ENCODE measurements around the gene GPSM3. TPM values are rescaled to one million over a fixed set of nuclear protein-coding genes. Genes with fewer than 3 reads are reported as not detected.

The GPSM3 gene
- total RNA-seq, 1 experiment from 2014 or later = 11.8 TPM

- no peak for TF ChIP-seq CTCF (conservative IDR thresholded peaks at IDR 0.05)
- peaks cover 36 to 46% of the 10 kb centered on the region in 2 experiments for H3K4me1 Mint-ChIP-seq
- no peak overlapping the region for H4K91ac ChIP-seq (ENCODE audit: insufficient read length, low read depth, low read length)
- H3K79me1 ChIP-seq (ENCODE audit: insufficient read depth, low read depth, low read length, poor library complexity, severe bottlenecking) = no peaks in the 10 kb centered on the region
- peaks cover 18% of the 10 kb centered on the region; the same call in 1 of the 2 replicates for H3K79me2 ChIP-seq (ENCODE audit: insufficient read depth, low read length)
- no peak overlapping the region for H4K8ac ChIP-seq (replicated peaks; ENCODE audit: insufficient read length, low read depth, low read length)
- no peak overlapping the region for H2BK5ac ChIP-seq (ENCODE audit: insufficient read length, low read length)
- no peak overlapping the region for H3K4ac ChIP-seq (ENCODE audit: low read depth, low read length)
- H3K9me3 ChIP-seq (ENCODE audit: control insufficient read depth, low read depth, low read length) = no peaks in the 10 kb centered on the region
- H2BK12ac ChIP-seq (ENCODE audit: insufficient read length, low read depth, low read length) = no peak overlapping the region
- no peaks in the 10 kb centered on the region for H3K27me3 ChIP-seq (ENCODE audit: insufficient read depth, low read length)
- H3T11ph ChIP-seq (ENCODE audit: low read length) = no peak overlapping the region
- H3K4me1 ChIP-seq (ENCODE audit: insufficient read depth, low read length) = peaks cover 7% of the 10 kb centered on the region
- H3K36me3 Mint-ChIP-seq (ENCODE audit: insufficient read depth in 1 of 3, low read depth in 3 of 3) = peaks cover 25 to 34% (median 34%) of the 10 kb centered on the region in 3 experiments; a peak in 6 of 7 replicates
- H4K20me1 ChIP-seq (ENCODE audit: control insufficient read depth, insufficient read depth, insufficient read length) = no peaks in the 10 kb centered on the region
- no peak overlapping the region; a peak in 1 of 7 replicates for H3K27ac Mint-ChIP-seq
- H3K9me3 Mint-ChIP-seq = no peaks in the 10 kb centered on the region; a peak in 1 of 5 replicates
- H3K18ac ChIP-seq (ENCODE audit: insufficient read length, low read depth, low read length) = no peak overlapping the region
- H3K56ac ChIP-seq (ENCODE audit: insufficient read length, low read depth, low read length) = no peak overlapping the region
- no peaks in the 10 kb centered on the region for H3K27me3 Mint-ChIP-seq (ENCODE audit: low read depth)
- no peak overlapping the region for H3K14ac ChIP-seq (ENCODE audit: insufficient read depth, low read length)
- H3K4me2 ChIP-seq (ENCODE audit: insufficient read depth, insufficient read length, low read length) = peak overlapping the region; percentile 83
- DNase-seq = no peak
- H3K23me2 ChIP-seq (ENCODE audit: insufficient read length, low read depth, low read length, poor library complexity, severe bottlenecking) = peaks cover 22% of the 10 kb centered on the region
- no CpG with 5 or more reads among the region's 1 CpG for WGBS (ENCODE audit: extremely low coverage, insufficient read length, low lambda C conversion rate)
- peak overlapping the region; percentile 83 to 86 for H3K4me3 Mint-ChIP-seq
- H3K9ac ChIP-seq (ENCODE audit: extremely low read depth, insufficient read length, low read length) = no peak overlapping the region
- no peak overlapping the region for H2AFZ ChIP-seq (ENCODE audit: low read length)
- no peak overlapping the region for H4K5ac ChIP-seq (ENCODE audit: insufficient read length, low read depth, low read length)
- no peak overlapping the region for H3K23ac ChIP-seq (ENCODE audit: insufficient read length, low read depth, low read length)
- no peak overlapping the region for H2BK20ac ChIP-seq (ENCODE audit: low read depth, low read length, poor library complexity, severe bottlenecking)
- no peak overlapping the region for H2AK5ac ChIP-seq (ENCODE audit: insufficient read length, low read length)
- H2BK120ac ChIP-seq (ENCODE audit: low read depth, low read length, poor library complexity, severe bottlenecking) = no peak overlapping the region
- no peak overlapping the region for H2BK15ac ChIP-seq (ENCODE audit: low read depth, low read length)
- H3K27ac ChIP-seq (ENCODE audit: insufficient read length, low read depth, low read length) = no peak overlapping the region
Measured at GRCh38 chr6:32174416-32174815, 18.0 kb downstream of the GPSM3 start.

Measured in H9 (cell line).